K562 (cell line): ENCODE data around the gene OPHN1. TPM values are rescaled to one million over a fixed set of nuclear protein-coding genes. Genes with fewer than 3 reads are reported as not detected.

Experiments used
- ATAC-seq: fragments of 200-7000 bp; cut with Tn5 transposase; 3 replicates; pipeline ENCODE4 v1.9.1; 2020; ENCODE audit warnings: moderate library complexity
- BruUV-seq: library from RNA; stranded (reverse); fragments of 400-500 nt; replicated peaks from 2 replicates; lab custom pipeline; 2021; lab: Mats Ljungman, UMichigan
- CTCF ChIA-PET: fragments of 300-600 bp; formaldehyde crosslinking; extraction: SDS; loops from one replicate; lab custom pipeline; 2021; ENCODE audit warnings: low intra/inter-chr PET ratio; lab: Yijun Ruan, JAX
- POLR2A ChIA-PET: fragments of 300-600, 350-650 bp; sonication (Branson Sonifier 250); formaldehyde crosslinking; extraction: SDS; loops from one replicate; lab custom pipeline; 2021; ENCODE audit warnings: antibody characterized with exemption, inconsistent platforms; lab: Yijun Ruan, JAX
- DNase-seq, 4 experiments: peaks; one replicate each; pipeline versions ENCODE4 v3.0.0 to v3.0.0-alpha.2; 2011 to 2018; ENCODE audit warnings: low spot score in 3 of 4, mixed read lengths in 3 of 4; ENCODE audit errors: extremely low read depth in 1 of 4
- FAIRE-seq: peaks from 2 replicates; lab custom pipeline; 2011; peaks lifted over from hg19 to GRCh38; lab: Jason Lieb, UNC
- H2AFZ ChIP-seq: 2 replicates; pipeline ENCODE4 v1.6.0; 2011; ENCODE audit warnings: low read depth, low read length, control low read depth, inconsistent platforms
- H3K27ac ChIP-seq: fragments of 200-600 bp; 3 replicates; pipeline ENCODE4 v1.8.0; 2011; ENCODE audit warnings: low read depth, mild to moderate bottlenecking, control low read depth, inconsistent platforms, low read length, moderate library complexity, mixed read lengths; ENCODE audit errors: extremely low read depth
- H3K27me3 ChIP-seq, 2 experiments: fragments of 300-600 bp in 1 of 2; 2 replicates in 1 of 2; 3 replicates in 1 of 2; pipeline versions ENCODE4 v1.6.0 to v1.8.0; 2011; ENCODE audit warnings: inconsistent platforms in 2 of 2, low read length in 2 of 2, mild to moderate bottlenecking in 1 of 2, mixed read lengths in 1 of 2, moderate library complexity in 1 of 2; ENCODE audit not compliant: control insufficient read depth in 2 of 2, insufficient read depth in 2 of 2
- H3K36me3 ChIP-seq: fragments of 300-600 bp; 3 replicates; pipeline ENCODE4 v1.8.0; 2011; ENCODE audit warnings: mild to moderate bottlenecking, low read length, inconsistent platforms; ENCODE audit not compliant: control insufficient read depth, insufficient read depth
- H3K4me1 ChIP-seq, 2 experiments: fragments of 200-600 bp in 1 of 2; replicated peaks in 1 of 2; 2 replicates in 1 of 2; 3 replicates in 1 of 2; pipeline versions ENCODE4 v1.5.1 to v1.8.0; 2011; ENCODE audit warnings: inconsistent platforms in 2 of 2, low read length in 2 of 2, mild to moderate bottlenecking in 1 of 2, mixed read lengths in 1 of 2, moderate library complexity in 1 of 2; ENCODE audit not compliant: control insufficient read depth in 2 of 2, insufficient read depth in 2 of 2
- H3K4me2 ChIP-seq: 2 replicates; pipeline ENCODE4 v1.6.1; 2011; ENCODE audit warnings: low read length, control low read depth, inconsistent platforms, mixed read lengths; ENCODE audit not compliant: insufficient read depth
- H3K4me3 ChIP-seq: fragments of 200-600 bp; sonication (generic), shearing (Covaris generic); 2 replicates; pipeline ENCODE4 v1.5.1; 2016; ENCODE audit warnings: control low read depth, inconsistent platforms
- H3K79me2 ChIP-seq: fragments of 200-600 bp; 3 replicates; pipeline ENCODE4 v1.8.0; 2011; ENCODE audit warnings: low read length, inconsistent platforms; ENCODE audit not compliant: control insufficient read depth, insufficient read depth
- H3K9ac ChIP-seq, 2 experiments: 2 replicates each; pipeline versions ENCODE4 v1.6.0 to v1.6.1; 2011; ENCODE audit warnings: low read depth in 2 of 2, low read length in 2 of 2, control low read depth in 1 of 2, inconsistent platforms in 1 of 2, mild to moderate bottlenecking in 1 of 2, mixed read lengths in 1 of 2; ENCODE audit not compliant: insufficient read depth in 1 of 2
- H3K9me1 ChIP-seq: one replicate; pipeline ENCODE4 v1.6.0; 2011; ENCODE audit warnings: inconsistent platforms, mild to moderate bottlenecking, low read length, moderate library complexity; ENCODE audit not compliant: control insufficient read depth, insufficient read depth
- H3K9me3 ChIP-seq: replicated peaks from 2 replicates; pipeline ENCODE4 v1.5.1; 2011; ENCODE audit warnings: low read depth, low read length, inconsistent platforms; ENCODE audit not compliant: control insufficient read depth, insufficient read depth
- H4K20me1 ChIP-seq: replicated peaks from 2 replicates; pipeline ENCODE4 v1.6.1; 2011; ENCODE audit warnings: low read length, inconsistent platforms, mixed read lengths; ENCODE audit not compliant: control insufficient read depth, insufficient read depth
- RAD21 ChIP-seq, 2 experiments: fragments of 250-450 bp in 1 of 2; fragments of 450-650 bp in 1 of 2; sonication (Bioruptor Pico) in 1 of 2; formaldehyde crosslinking in 1 of 2; IDR thresholded peaks in 1 of 2; conservative IDR thresholded peaks in 1 of 2; 2 replicates each; pipeline versions ENCODE4 v1.4.0 to v1.8.0; 2020 to 2022; ENCODE audit warnings: mild to moderate bottlenecking in 2 of 2, moderate library complexity in 1 of 2
- RBM34 ChIP-seq: fragments of 200-400 bp; formaldehyde crosslinking; IDR thresholded peaks from 2 replicates; pipeline ENCODE4 v1.6.1; 2018; ENCODE audit warnings: low read length, borderline replicate concordance; ENCODE audit not compliant: insufficient read depth
- WGBS: fragments of 100-300 bp; shearing (Covaris generic); methylation state at CpG from one replicate; pipeline ENCODE4 v1.1.6; 2016; ENCODE audit warnings: low coverage, mixed read lengths; ENCODE audit not compliant: insufficient coverage; ENCODE audit errors: missing lambda C conversion rate; 5-methylcytosine and 5-hydroxymethylcytosine counted together
- in situ Hi-C: fragments of 300-500 bp; cut with MboI; formaldehyde crosslinking; loops from 4 replicates; pipeline ENCODE4 v1.15.0; 2018; ENCODE audit warnings: inconsistent platforms, mixed read lengths
- intact Hi-C: fragments of 100-400 bp; cut with micrococcal nuclease; formaldehyde crosslinking; loops from 2 replicates; pipeline ENCODE4 v1.14.2; 2022
- polyA plus RNA-seq, 8 experiments: library from polyadenylated mRNA; depleted of rRNA in 4 of 8; stranded (reverse) in 5 of 8; unstranded in 3 of 8; fragments of >200 nt; fragmentation: Nextera tagmentation in 2 of 8; fragmentation: Illumina TruSeq in 1 of 8; extraction: Ambion mirVana in 2 of 8; extraction: Trizol in 1 of 8; gene quantifications; 2 replicates each; pipeline versions ENCODE4 v1.2.1 to v1.2.3, GENCODE V29; 2011 to 2014; ENCODE audit warnings: inconsistent platforms in 1 of 8, missing spikeins in 1 of 8
- total RNA-seq, 7 experiments: library from RNA; depleted of rRNA in 6 of 7; stranded (reverse); fragments of >200 nt in 6 of 7; fragmentation: Illumina TruSeq in 2 of 7; extraction: Trizol in 2 of 7; gene quantifications; 2 replicates each; pipeline versions ENCODE4 v1.2.1 to v1.2.3, GENCODE V29; 2011 to 2021; ENCODE audit warnings: low replicate concordance in 1 of 7
- TF ChIP-seq, protein P1 (sequence below), 3 experiments: IDR thresholded peaks in 2 of 3; conservative IDR thresholded peaks in 1 of 3; 2 replicates each; pipeline ENCODE4 v1.5.1; 2011 to 2012; ENCODE audit warnings: low read length in 3 of 3, mild to moderate bottlenecking in 3 of 3, control low read depth in 2 of 3, improper control_type of control experiment in 1 of 3, inconsistent platforms in 1 of 3, low read depth in 1 of 3, mixed read lengths in 1 of 3, moderate library complexity in 1 of 3; ENCODE audit not compliant: insufficient read depth in 2 of 3

OPHN1 gene
- total and polyA plus RNA-seq, 9 of the 15 experiments (the other 6 are each of a cell fraction or from before 2014, with no cell fraction given) = 0.28 to 1.8 (median 1.0) TPM

DNA sequence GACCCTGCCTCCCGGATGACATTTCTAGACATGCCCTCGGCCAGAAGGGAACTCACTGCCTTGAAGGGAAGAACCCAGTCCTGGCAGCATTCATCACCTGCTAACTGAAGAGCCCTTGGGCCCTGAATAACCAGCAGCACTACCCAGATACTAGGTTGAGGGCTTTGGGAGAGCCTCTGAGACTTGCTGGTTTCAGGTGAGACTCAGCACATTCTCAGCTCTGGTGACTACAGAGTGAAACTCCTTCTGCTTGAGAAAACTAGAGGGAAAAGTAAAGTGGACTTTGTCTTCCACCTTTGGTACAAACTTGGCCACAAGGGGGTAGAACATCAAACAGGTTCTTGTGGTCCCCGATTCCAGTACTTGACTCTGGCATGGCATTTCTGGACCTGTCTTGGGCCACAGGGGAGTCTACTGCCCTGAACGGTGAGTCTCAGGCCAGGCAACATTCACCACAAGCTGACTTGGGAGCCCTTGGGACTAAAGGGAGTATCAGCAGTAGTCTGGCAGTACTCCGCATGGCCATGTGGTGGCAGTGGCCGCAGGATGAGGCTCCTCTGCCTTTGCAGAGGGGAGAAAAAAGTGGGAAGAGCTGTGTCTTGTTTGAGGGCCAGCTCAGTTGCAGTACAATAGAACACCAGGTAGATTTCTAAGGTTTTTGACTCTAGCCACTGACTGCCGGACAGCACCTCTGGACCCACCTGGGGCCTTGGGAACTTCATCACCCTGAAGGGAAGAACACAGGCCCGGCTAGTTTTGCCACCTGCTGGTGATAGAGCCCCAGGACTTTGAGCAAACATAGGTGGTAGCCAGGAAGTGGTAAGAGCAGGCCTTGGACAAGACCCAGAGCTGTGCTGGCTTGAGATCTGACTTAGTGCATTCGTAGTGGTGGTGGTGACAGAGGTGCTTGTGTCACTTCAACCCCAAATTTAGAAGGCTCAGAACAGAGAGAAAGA is 414.8 kb downstream of the OPHN1 start:
- no peaks in the 10 kb centered on the region for H3K9me3 ChIP-seq
- in situ Hi-C loops (no loop called here), intact Hi-C loops (no loop called here)
- no peak overlapping the region for H3K4me2 ChIP-seq
- H3K9ac ChIP-seq = no peak overlapping the region
- DNase-seq = peak in 3 of 4 experiments; percentile 7 to 23 (median 7)
- TF ChIP-seq RBM34 (no peak), RAD21 (CRISPR knock-in tag; conservative IDR thresholded peaks at IDR 0.05 in 1 of 2, IDR thresholded peaks at IDR 0.05 in 1 of 2) (peak in 1 of 2 experiments; percentile 32; a peak in 1 of 4 replicates)
- TF ChIP-seq, protein P1, sequence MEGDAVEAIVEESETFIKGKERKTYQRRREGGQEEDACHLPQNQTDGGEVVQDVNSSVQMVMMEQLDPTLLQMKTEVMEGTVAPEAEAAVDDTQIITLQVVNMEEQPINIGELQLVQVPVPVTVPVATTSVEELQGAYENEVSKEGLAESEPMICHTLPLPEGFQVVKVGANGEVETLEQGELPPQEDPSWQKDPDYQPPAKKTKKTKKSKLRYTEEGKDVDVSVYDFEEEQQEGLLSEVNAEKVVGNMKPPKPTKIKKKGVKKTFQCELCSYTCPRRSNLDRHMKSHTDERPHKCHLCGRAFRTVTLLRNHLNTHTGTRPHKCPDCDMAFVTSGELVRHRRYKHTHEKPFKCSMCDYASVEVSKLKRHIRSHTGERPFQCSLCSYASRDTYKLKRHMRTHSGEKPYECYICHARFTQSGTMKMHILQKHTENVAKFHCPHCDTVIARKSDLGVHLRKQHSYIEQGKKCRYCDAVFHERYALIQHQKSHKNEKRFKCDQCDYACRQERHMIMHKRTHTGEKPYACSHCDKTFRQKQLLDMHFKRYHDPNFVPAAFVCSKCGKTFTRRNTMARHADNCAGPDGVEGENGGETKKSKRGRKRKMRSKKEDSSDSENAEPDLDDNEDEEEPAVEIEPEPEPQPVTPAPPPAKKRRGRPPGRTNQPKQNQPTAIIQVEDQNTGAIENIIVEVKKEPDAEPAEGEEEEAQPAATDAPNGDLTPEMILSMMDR (IDR thresholded peaks at IDR 0.05 in 2 of 3, conservative IDR thresholded peaks at IDR 0.05 in 1 of 3; ENCODE audit: insufficient read depth in 2 of 3, low read depth in 1 of 3, low read length in 3 of 3) = peak; percentile 52 to 73 (median 66)
- H3K4me1 ChIP-seq = no peaks in the 10 kb centered on the region
- no peaks in the 10 kb centered on the region for H4K20me1 ChIP-seq
- H3K79me2 ChIP-seq = no peaks in the 10 kb centered on the region
- no peaks in the 10 kb centered on the region for H3K27me3 ChIP-seq
- no peak for FAIRE-seq
- BruUV-seq = no TSS peak
- H2AFZ ChIP-seq = no peak overlapping the region
- H3K36me3 ChIP-seq = no peaks in the 10 kb centered on the region
- no peak overlapping the region for H3K4me3 ChIP-seq
- H3K27ac ChIP-seq = no peak overlapping the region
- 0% methylated on average over 6 of the region's 9 CpGs for WGBS
- ChIA-PET POLR2A (interaction anchor here (0.7 kb wide), 1 partner anchor 1810 kb away, joined by 3 read pairs; no protein-coding TSS in a partner anchor), CTCF (interaction anchor here (0.6 to 0.7 kb wide), 2 partner anchors 180 to 352 kb away, joined by 3 read pairs; no protein-coding TSS in a partner anchor)
- peak; percentile 92 for ATAC-seq
- H3K9me1 ChIP-seq = no peaks in the 10 kb centered on the region
